BJ (cell line): ENCODE data around the gene VTCN1. TPM values are rescaled to one million over a fixed set of nuclear protein-coding genes. Genes with fewer than 3 reads are reported as not detected.

Experiments
- CTCF ChIA-PET: fragments of 350-600 bp; formaldehyde crosslinking; extraction: SDS; loops from one replicate; lab custom pipeline; 2021; ENCODE audit warnings: antibody characterized with exemption, inconsistent platforms; lab: Yijun Ruan, JAX
- POLR2A ChIA-PET: fragments of 300-600 bp; sonication (Branson Sonifier 250); formaldehyde crosslinking; extraction: SDS; loops from one replicate; lab custom pipeline; 2021; ENCODE audit warnings: antibody characterized with exemption; lab: Charles Lee
- DNase-seq: peaks from one replicate; pipeline ENCODE4 v3.0.0-alpha.2; 2011; ENCODE audit warnings: low read depth
- H3K27me3 ChIP-seq: 2 replicates; pipeline ENCODE4 v1.6.0; 2011; ENCODE audit warnings: low read length; ENCODE audit not compliant: control insufficient read depth, insufficient read depth
- H3K36me3 ChIP-seq: 2 replicates; pipeline ENCODE4 v1.5.1; 2011; ENCODE audit warnings: low read length; ENCODE audit not compliant: control insufficient read depth, insufficient read depth
- H3K4me3 ChIP-seq: 2 replicates; pipeline ENCODE4 v1.5.1; 2011; ENCODE audit warnings: low read depth, mild to moderate bottlenecking, control low read depth, low read length
- CTCF ChIP-seq: IDR thresholded peaks from 2 replicates; pipeline ENCODE4 v1.5.1; 2011; ENCODE audit warnings: low read depth, mild to moderate bottlenecking, control low read depth, inconsistent platforms, low read length, moderate library complexity; ENCODE audit not compliant: insufficient read depth
- polyA plus RNA-seq: library from polyadenylated mRNA; depleted of rRNA; stranded (reverse); fragments of >200 nt; gene quantifications from 2 replicates; pipeline ENCODE4 v1.2.3, GENCODE V29; 2011

VTCN1 gene
- polyA plus RNA-seq, 1 experiment, result not detected

DNA sequence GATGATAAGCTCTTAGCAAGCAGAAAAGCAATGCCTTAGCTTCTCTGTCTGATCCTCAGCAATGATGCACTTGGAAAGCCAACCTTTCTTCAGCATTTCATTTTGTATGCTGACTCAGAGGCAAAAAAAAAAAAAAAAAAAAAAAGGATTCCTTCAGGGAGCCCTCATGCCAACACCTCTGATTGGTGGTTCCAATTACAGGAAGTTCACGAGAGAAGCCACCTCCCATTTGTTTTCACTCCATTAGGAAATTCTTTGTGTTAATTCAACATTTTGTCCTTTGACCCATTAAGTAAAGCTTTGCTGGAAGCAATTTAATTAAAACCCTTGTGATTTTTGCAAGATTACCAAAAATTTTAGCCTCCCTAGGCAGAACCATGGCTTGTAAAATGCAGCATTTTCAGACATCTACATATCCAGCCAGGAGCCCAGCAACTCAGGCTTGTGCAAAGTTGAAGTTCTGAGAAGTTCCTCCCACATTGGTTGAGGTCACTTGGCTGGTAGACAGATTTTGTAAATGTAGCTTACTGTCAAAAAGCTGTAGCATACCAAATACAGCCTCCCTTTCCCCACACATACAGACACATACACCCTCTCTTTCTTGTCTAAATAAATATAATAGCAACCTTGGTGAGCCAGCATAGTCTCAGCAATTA is 27.1 kb upstream of the VTCN1 start:
- Histone ChIP-seq H3K36me3 (no peaks in the 10 kb centered on the region), H3K4me3 (no peak overlapping the region), H3K27me3 (0 out of 2 replicates have a peak, but pooled peaks cover 2% of the 10 kb centered on the region)
- POLR2A ChIA-PET, result no interaction called here
- CTCF ChIA-PET, result interaction anchor here (0.7 to 1.1 kb wide), 2 partner anchors 9 to 110 kb away, joined by 3 to 4 read pairs; no protein-coding TSS in a partner anchor
- DNase-seq, result no peak
- no peak for TF ChIP-seq CTCF

DNA sequence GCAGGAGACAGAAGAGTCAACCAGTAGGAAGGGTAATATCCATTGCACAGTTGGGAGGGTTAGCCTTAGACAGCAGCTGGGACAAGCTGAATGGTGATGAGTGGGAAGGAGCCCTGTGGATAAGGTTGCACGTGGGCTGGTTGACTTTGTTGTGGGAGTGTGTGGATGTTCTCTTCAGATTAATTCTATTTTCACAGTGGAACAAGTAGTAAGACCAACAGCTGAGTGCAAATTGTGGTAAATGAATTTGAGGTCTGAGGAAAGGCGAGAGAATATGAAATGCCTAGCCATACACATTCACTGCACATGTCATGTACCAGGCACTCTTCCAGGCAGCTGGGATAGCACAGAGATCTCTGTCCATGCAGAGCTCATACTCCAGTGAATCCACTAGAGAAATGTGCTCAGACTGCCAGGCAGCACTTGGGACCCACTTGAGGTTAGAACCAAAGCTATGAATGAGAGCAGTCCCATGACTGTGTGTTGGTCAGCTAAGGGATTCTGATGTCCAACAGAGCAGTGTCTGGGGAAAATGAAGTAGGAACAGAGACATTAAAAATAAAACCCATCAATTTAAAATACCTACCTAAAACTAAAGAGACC is 25.2 kb upstream of the VTCN1 start:
- POLR2A ChIA-PET, result no interaction called here
- no peak for DNase-seq
- CTCF ChIA-PET, result no interaction called here
- Histone ChIP-seq H3K4me3 (no peak overlapping the region), H3K36me3 (no peaks in the 10 kb centered on the region), H3K27me3 (no peaks in the 10 kb centered on the region)
- TF ChIP-seq CTCF, result no peak

GRCh38 chr1:117232531-117232930 is 21.8 kb upstream of the VTCN1 start:
- CTCF ChIA-PET, result no interaction called here
- Histone ChIP-seq H3K36me3 (no peaks in the 10 kb centered on the region), H3K4me3 (no peak overlapping the region), H3K27me3 (no peaks in the 10 kb centered on the region)
- no peak for TF ChIP-seq CTCF
- POLR2A ChIA-PET, result no interaction called here
- DNase-seq, result no peak

- no peak for DNase-seq
- POLR2A ChIA-PET, result no interaction called here
- H3K27me3 ChIP-seq, result no peaks in the 10 kb centered on the region
Measured at GRCh38 chr1:117231748-117232373, 21.1 kb upstream of the VTCN1 start.

More at GRCh38 chr1:117231748-117232373, 21.1 kb upstream of the VTCN1 start:
- Histone ChIP-seq H3K4me3 (no peak overlapping the region), H3K36me3 (no peaks in the 10 kb centered on the region)
- CTCF ChIA-PET, result no interaction called here
- TF ChIP-seq CTCF, result no peak
